Stimulated activated naive CD4-positive, alpha-beta T cell treated with Interleukin-2 at 50 U/mL for 16 hours (primary cell): ENCODE measurements around the gene CDH15.
"Not testable (repeated sequence)": the region's sequence is repeated elsewhere in the genome, so short reads cannot be mapped to it uniquely, and the experiment has no call there.

Experiments
- DNase-seq: peaks from one replicate; lab custom pipeline; 2025; lab: John Stamatoyannopoulos, UW

The CDH15 gene

GRCh38 chr16:89233678-89234490 lies 62.3 kb downstream of the CDH15 start:
- DNase-seq = no peak

- DNase-seq = no peak
Observed at GRCh38 chr16:89237733-89238132, 66.2 kb downstream of the CDH15 start.

DNA sequence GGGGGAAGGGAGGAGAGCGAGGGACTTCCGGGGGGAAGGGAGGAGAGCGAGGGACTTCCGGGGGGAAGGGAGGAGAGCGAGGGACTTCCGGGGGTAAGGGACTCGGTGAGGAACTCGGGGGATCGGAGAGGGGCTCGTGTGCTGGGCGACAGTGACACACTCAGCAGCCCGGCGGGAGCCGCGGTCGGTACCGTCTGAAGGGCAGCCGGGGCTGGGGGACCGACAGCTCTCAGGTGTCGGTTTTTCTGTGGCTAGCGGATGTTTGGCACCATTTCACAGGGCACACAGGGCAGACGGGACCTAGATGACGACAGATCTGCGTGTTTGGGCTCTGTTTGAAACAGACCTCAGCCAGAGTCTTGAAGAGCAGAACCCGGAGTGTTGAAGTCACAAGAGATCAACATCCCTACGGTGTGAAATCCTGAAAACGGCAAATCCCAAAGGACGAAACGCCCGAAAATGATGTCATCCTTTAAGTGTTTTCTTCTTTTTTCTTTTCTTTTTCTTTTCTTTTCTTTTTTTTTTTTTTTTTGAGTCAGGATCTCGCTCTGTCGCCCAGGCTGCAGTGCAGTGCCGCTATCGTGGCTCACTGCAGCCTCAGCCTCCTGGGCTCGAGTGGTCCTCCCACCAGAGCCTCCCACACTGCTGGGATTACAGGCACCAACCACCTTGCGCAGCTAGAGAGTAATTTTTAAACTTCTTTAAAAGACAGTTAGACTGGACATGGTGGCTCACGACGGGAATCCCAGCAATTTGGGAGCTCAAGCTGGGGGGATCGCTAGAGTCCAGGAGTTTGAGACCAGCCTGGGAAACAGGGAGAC lies 69.8 kb downstream of the CDH15 start:
- peak; percentile 86 for DNase-seq

- DNase-seq = no peak
Observed at GRCh38 chr16:89242795-89243200, 71.2 kb downstream of the CDH15 start.

- DNase-seq = no peak
Observed at GRCh38 chr16:89243664-89244063, 72.1 kb downstream of the CDH15 start.

GRCh38 chr16:89244264-89244663 lies 72.7 kb downstream of the CDH15 start:
- not testable (repeated sequence) for DNase-seq

DNA sequence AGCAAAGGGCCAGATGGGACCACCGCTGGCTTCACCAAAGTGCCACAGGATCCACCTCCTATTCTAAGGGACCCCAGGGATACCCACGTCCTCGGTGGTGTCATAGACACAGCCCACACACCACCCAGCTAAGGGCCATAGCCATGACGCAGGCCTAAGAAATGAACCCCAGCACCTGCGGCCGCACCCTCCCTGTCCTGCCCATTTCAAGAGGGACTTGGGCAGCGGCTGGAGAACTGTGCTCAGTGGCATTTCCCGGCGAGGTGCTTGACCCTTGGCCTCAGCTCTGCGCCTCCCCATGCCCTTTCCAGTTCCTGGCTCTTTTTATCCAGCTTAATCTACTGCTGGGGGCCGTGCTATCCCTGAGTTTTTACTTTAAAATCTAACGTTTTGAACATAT lies 73.2 kb downstream of the CDH15 start:
- no peak for DNase-seq
